Heart right ventricle (tissue), 16 donors: ENCODE results near the gene SLX9. TPM values are rescaled to one million over a fixed set of nuclear protein-coding genes. Genes with fewer than 3 reads are reported as not detected.

Source experiments
- ATAC-seq, 8 donors: fragments of 200-7000 bp; cut with Tn5 transposase; one replicate each; pipeline ENCODE4 v1.9.1; 2020; ENCODE audit warnings: mild to moderate bottlenecking in 8 of 8, moderate library complexity in 8 of 8, moderate number of reproducible peaks in 1 of 8
- DNase-seq, 2 donors: peaks; one replicate each; pipeline ENCODE4 v3.0.0-alpha.2; 2020
- H3K27ac ChIP-seq, 10 donors: fragments of 200-600 bp; sonication (generic) in 2 of 10; one replicate each; pipeline versions ENCODE4 v1.5.0 to v1.8.0; 2020 to 2022; ENCODE audit warnings: mild to moderate bottlenecking in 3 of 10
- H3K27me3 ChIP-seq, 7 donors: fragments of 200-600 bp; one replicate each; pipeline ENCODE4 v1.8.0; 2021 to 2022; ENCODE audit warnings: mild to moderate bottlenecking in 2 of 7
- H3K36me3 ChIP-seq, 9 donors: fragments of 200-600 bp; sonication (generic) in 1 of 9; one replicate each; pipeline versions ENCODE4 v1.5.0 to v1.8.0; 2020 to 2022; ENCODE audit warnings: mild to moderate bottlenecking in 2 of 9
- H3K4me1 ChIP-seq, 9 donors: fragments of 200-600 bp; sonication (generic) in 1 of 9; one replicate each; pipeline versions ENCODE4 v1.5.0 to v1.8.0; 2020 to 2022; ENCODE audit warnings: mild to moderate bottlenecking in 4 of 9
- H3K4me3 ChIP-seq, 10 donors: fragments of 200-600 bp; sonication (generic) in 2 of 10; one replicate each; pipeline versions ENCODE4 v1.5.0 to v1.8.0; 2020 to 2022; ENCODE audit warnings: mild to moderate bottlenecking in 7 of 10, moderate library complexity in 2 of 10
- H3K9me3 ChIP-seq, 11 donors: fragments of 200-600 bp in 10 of 11; sonication (generic) in 2 of 11; one replicate each; pipeline versions ENCODE4 v1.5.0 to v1.8.0; 2013 to 2022; ENCODE audit warnings: mild to moderate bottlenecking in 2 of 11, control low read depth in 1 of 11, moderate library complexity in 1 of 11
- CTCF ChIP-seq, 9 donors: fragments of 200-600 bp; sonication (generic) in 2 of 9; IDR thresholded peaks; one replicate each; pipeline versions ENCODE4 v1.5.0 to v1.8.0; 2021 to 2022; ENCODE audit warnings: antibody characterized with exemption in 9 of 9, mild to moderate bottlenecking in 5 of 9, moderate library complexity in 1 of 9
- WGBS, 2 donors: extraction: QIAGEN DNeasy Blood & Tissue Kit; methylation state at CpG; one replicate each; pipeline ENCODE4 v1.1.7; 2013; ENCODE audit warnings: inconsistent platforms in 1 of 2; 5-methylcytosine and 5-hydroxymethylcytosine counted together
- intact Hi-C, 10 donors: fragments of 100-400 bp; cut with DNase I; formaldehyde crosslinking; loops; one replicate each; pipeline versions ENCODE4 v1.11.1 to v1.14.2; 2022
- polyA plus RNA-seq, 2 donors: library from polyadenylated mRNA; stranded (reverse); fragments of 200-250 nt; gene quantifications; one replicate each; pipeline ENCODE4 v1.2.3, GENCODE V29; 2013
- total RNA-seq, 10 donors: library from RNA; stranded (reverse); fragmentation: NEBNext Ultra II Directional in 3 of 10; extraction: Animal tissue kit (Norgen Biotek cat#: 25700) in 3 of 10; gene quantifications; one replicate each; pipeline versions ENCODE4 v1.2.1 to v1.2.4, GENCODE V29; 2021 to 2023
- donor health status: Arrhythmogenic right ventricular cardiomyopathy.
- donor health status: ischemic (EF 13 %, LVEDD 7.1; RV severe dilation, severe dysfunction).
- donor health status: healthy with polysubstance abuse.
- donor health status: DM: no; HTN: yes; CAD: no.
- donor health status: DM: no; HTN: no; CAD: no.
- donor health status: ischemic (EF 25% LVEDD 6.9; RV normal size, moderate dysfunction).
- donor health status: ischemic (EF 25% LVEDD 5.7; RV mildly dilated, moderate dysfunction).
- donor health status: healthy.
- donor health status: DM: yes; HTN: yes; CAD: no.
- donor health status: Ischemic cardiomyopathy.
- donor health status: ischemic (EF 35%, LVEDD 5.7; RV mildly dilated, moderate dysfunction).
- donor health status: nonischemic (EF 11% LVEDD 7.7; RV severe dilation, severe dysfunction).
- donor health status: DM: yes; HTN: yes; CAD: no.
- donor health status: PGD.
- donor health status: ischemic (EF 29% LVEDD 5.4; RV normal size, mild dysfunction).
- donor health status: nonischemic (EF 23%, LVEDD 6.1; RV moderate dilation, normal function).

SLX9 gene
- total and polyA plus RNA-seq, 12 donors, result 42.4 to 83.6 (median 57.3) TPM

- intact Hi-C loops, result loop anchor here in 1 of 10 donors (10.0 kb wide), 1 partner anchor 885 kb away; no protein-coding TSS in a partner anchor
- Histone ChIP-seq H3K36me3 (peaks cover 0 to 28% (median 7%) of the 10 kb centered on the region in 9 donors), H3K9me3 (peaks cover 0 to 6% (median 0%) of the 10 kb centered on the region in 11 donors), H3K4me3 (peak overlapping the region; percentile 75 to 97 (median 87)), H3K27me3 (peaks cover 0 to under 1% (median 0%) of the 10 kb centered on the region in 7 donors), H3K4me1 (peaks cover 3 to 45% (median 30%) of the 10 kb centered on the region in 9 donors), H3K27ac (peak overlapping the region in 9 of 10 donors; percentile 70 to 88 (median 80))
- ATAC-seq (peak in 7 of 8 donors; percentile 3 to 38 (median 9)), DNase-seq (peak in 1 of 2 donors; percentile 27)
- TF ChIP-seq CTCF (IDR thresholded peaks at IDR 0.05), result peak in 1 of 9 donors; percentile 0
- WGBS, 2 donors, result 0 to 1% methylated on average over 49 to 53 of the region's 53 CpGs
Measured at GRCh38 chr21:44940116-44940631, 345 bp downstream of the SLX9 start.

- peak overlapping the region; percentile 1 to 87 (median 78) for H3K27ac ChIP-seq
- peaks cover 3 to 56% (median 35%) of the 10 kb centered on the region in 9 donors for H3K4me1 ChIP-seq
- H3K4me3 ChIP-seq, result peak overlapping the region in 7 of 10 donors; percentile 75 to 97 (median 88)
- peaks cover 0 to 37% (median 7%) of the 10 kb centered on the region in 9 donors for H3K36me3 ChIP-seq
- intact Hi-C loops, result loop anchor here in 1 of 10 donors (10.0 kb wide), 1 partner anchor 883 kb away; no protein-coding TSS in a partner anchor
- DNase-seq, result no peak
- WGBS, 2 donors, result 61 to 73% methylated on average over 8 of the region's 8 CpGs
- no peak for TF ChIP-seq CTCF (IDR thresholded peaks at IDR 0.05)
- H3K27me3 ChIP-seq, result no peaks in the 10 kb centered on the region
- ATAC-seq, result peak; percentile 19 to 72 (median 44)
- peaks cover 0 to 6% (median 0%) of the 10 kb centered on the region in 11 donors for H3K9me3 ChIP-seq
Measured at GRCh38 chr21:44941567-44941966, 1.7 kb downstream of the SLX9 start.

- DNase-seq, result no peak
- ATAC-seq, result no peak
- peak overlapping the region in 3 of 10 donors; percentile 7 to 85 (median 73) for H3K27ac ChIP-seq
- 77 to 91% methylated on average over 2 of the region's 2 CpGs for WGBS, 2 donors
- H3K27me3 ChIP-seq, result no peaks in the 10 kb centered on the region
- H3K4me1 ChIP-seq, result peaks cover 3 to 66% (median 44%) of the 10 kb centered on the region in 9 donors
- intact Hi-C loops, result loop anchor here in 1 of 10 donors (10.0 kb wide), 1 partner anchor 882 kb away; no protein-coding TSS in a partner anchor
- no peak overlapping the region for H3K4me3 ChIP-seq
- peaks cover 0 to 43% (median 7%) of the 10 kb centered on the region in 9 donors for H3K36me3 ChIP-seq
- peaks cover 0 to 2% (median 0%) of the 10 kb centered on the region in 11 donors for H3K9me3 ChIP-seq
- no peak for TF ChIP-seq CTCF (IDR thresholded peaks at IDR 0.05)
Measured at GRCh38 chr21:44942566-44942965, 2.7 kb downstream of the SLX9 start.

GRCh38 chr21:44943005-44943685, 3.3 kb downstream of the SLX9 start:
- no peaks in the 10 kb centered on the region for H3K27me3 ChIP-seq
- DNase-seq (no peak), ATAC-seq (no peak)
- H3K4me3 ChIP-seq, result no peak overlapping the region
- intact Hi-C loops, result loop anchor here in 1 of 10 donors (10.0 kb wide), 1 partner anchor 882 kb away; no protein-coding TSS in a partner anchor
- H3K27ac ChIP-seq, result peak overlapping the region in 1 of 10 donors; percentile 7
- WGBS, 2 donors, result 86 to 87% methylated on average over 15 of the region's 15 CpGs
- H3K36me3 ChIP-seq, result peaks cover 0 to 47% (median 7%) of the 10 kb centered on the region in 9 donors
- TF ChIP-seq CTCF (IDR thresholded peaks at IDR 0.05), result no peak
- no peaks in the 10 kb centered on the region for H3K9me3 ChIP-seq
- peaks cover 3 to 70% (median 47%) of the 10 kb centered on the region in 9 donors for H3K4me1 ChIP-seq
